B cell (primary cell): ENCODE results near the gene TMEM266.

ENCODE experiments used
- CTCF ChIP-seq: fragments of 200-600 bp; IDR thresholded peaks from one replicate; pipeline ENCODE4 v1.8.0; 2022; ENCODE audit warnings: antibody characterized with exemption, mild to moderate bottlenecking
- EZH2 ChIP-seq: IDR thresholded peaks from 2 replicates; pipeline ENCODE4 v1.6.1; 2012; ENCODE audit warnings: borderline replicate concordance, low read depth, mild to moderate bottlenecking, moderate library complexity, low read length; ENCODE audit not compliant: insufficient read depth, poor library complexity, severe bottlenecking

DNA sequence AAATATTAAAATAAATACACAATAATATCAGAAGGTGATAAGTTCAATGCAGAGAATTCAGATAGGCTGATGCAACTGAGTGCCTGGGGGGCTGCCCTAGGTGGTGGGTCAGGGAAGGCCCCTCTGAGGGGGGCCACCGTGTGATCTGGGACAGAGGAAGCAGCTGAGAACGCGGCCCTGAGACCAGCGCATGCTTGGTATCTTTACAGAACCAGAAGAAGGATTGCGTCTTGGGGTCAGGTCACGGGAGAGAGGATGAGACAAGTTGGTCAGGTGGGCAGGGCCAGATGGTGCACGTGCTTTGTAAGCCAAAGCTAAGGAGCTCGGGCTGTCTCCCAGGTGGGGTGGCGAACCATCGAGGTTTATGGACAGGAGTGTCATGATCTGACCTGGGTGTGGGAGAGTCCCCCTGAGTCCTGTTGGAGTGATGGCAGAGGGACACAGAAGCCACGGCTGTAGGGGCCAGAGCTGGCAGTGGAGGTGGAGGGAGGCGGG is 130.3 kb downstream of the TMEM266 start:
- TF ChIP-seq CTCF (no peak), EZH2 (no peak)
